B cell (primary cell): Measurements from ENCODE around the gene KDM3B. TPM values are rescaled to one million over a fixed set of nuclear protein-coding genes. Genes with fewer than 3 reads are reported as not detected.

ENCODE experiments used
- ATAC-seq: fragments of 200-7000 bp; cut with Tn5 transposase; one replicate; pipeline ENCODE4 v1.10.0; 2021; ENCODE audit warnings: low read depth, mild to moderate bottlenecking, moderate number of reproducible peaks, moderate library complexity
- CTCF ChIA-PET: fragments of 350-600 bp; sonication (Branson Sonifier 250); formaldehyde crosslinking; loops from one replicate; lab custom pipeline; 2021; ENCODE audit warnings: antibody characterized with exemption, inconsistent platforms; lab: Charles Lee
- POLR2A ChIA-PET: fragments of 350-600 bp; sonication (Branson Sonifier 250); formaldehyde crosslinking; loops from one replicate; lab custom pipeline; 2021; ENCODE audit warnings: antibody characterized with exemption; lab: Charles Lee
- DNase-seq: peaks from one replicate; pipeline ENCODE4 v3.0.0; 2013
- H2AFZ ChIP-seq: 2 replicates; pipeline ENCODE4 v1.6.1; 2012; ENCODE audit warnings: mild to moderate bottlenecking, low read depth, low read length; ENCODE audit not compliant: insufficient read depth, poor library complexity, severe bottlenecking
- H3K27ac ChIP-seq, 2 donors: 1 replicate in 1 of 2; 2 replicates in 1 of 2; pipeline ENCODE4 v1.5.1; 2012 to 2013; ENCODE audit warnings: low read length in 2 of 2, mild to moderate bottlenecking in 2 of 2, moderate library complexity in 1 of 2
- H3K27me3 ChIP-seq, 4 experiments: fragments of 200-600 bp in 1 of 4; sonication (generic) in 1 of 4; replicated peaks in 1 of 4; 1 replicate in 2 of 4; 2 replicates in 2 of 4; pipeline versions ENCODE4 v1.6.1 to v1.7.0; 2013 to 2016; ENCODE audit warnings: low read length in 3 of 4, mild to moderate bottlenecking in 2 of 4, mixed read lengths in 1 of 4, moderate library complexity in 1 of 4; ENCODE audit not compliant: insufficient read depth in 4 of 4, control insufficient read depth in 3 of 4; ENCODE audit errors: control extremely low read depth in 1 of 4
- H3K36me3 ChIP-seq, 2 experiments: replicated peaks in 1 of 2; 1 replicate in 1 of 2; 2 replicates in 1 of 2; pipeline versions ENCODE4 v1.6.1 to v1.7.1; 2013; ENCODE audit warnings: low read length in 1 of 2; ENCODE audit not compliant: insufficient read depth in 2 of 2, control insufficient read depth in 1 of 2; ENCODE audit errors: control extremely low read depth in 1 of 2, extremely low read depth in 1 of 2
- H3K4me1 ChIP-seq, 2 donors: fragments of 200-600 bp in 1 of 2; sonication (generic) in 1 of 2; 1 replicate in 1 of 2; 2 replicates in 1 of 2; pipeline versions ENCODE4 v1.5.1 to v1.6.1; 2013 to 2017; ENCODE audit warnings: low read length in 2 of 2; ENCODE audit not compliant: control insufficient read depth in 2 of 2, insufficient read depth in 2 of 2
- H3K4me2 ChIP-seq: replicated peaks from 2 replicates; pipeline ENCODE3; 2012; ENCODE audit warnings: mild to moderate bottlenecking, low read depth, low read length; ENCODE audit not compliant: poor library complexity, severe bottlenecking
- H3K4me3 ChIP-seq, 5 experiments: fragments of 200-600 bp in 1 of 5; sonication (generic) in 1 of 5; 1 replicate in 3 of 5; 2 replicates in 2 of 5; pipeline versions ENCODE4 v1.5.1 to v1.7.0; 2011 to 2016; ENCODE audit warnings: low read length in 4 of 5, mild to moderate bottlenecking in 4 of 5, low read depth in 2 of 5, control low read depth in 1 of 5, moderate library complexity in 1 of 5; ENCODE audit not compliant: insufficient read depth in 1 of 5; ENCODE audit errors: control extremely low read depth in 1 of 5, extremely low read depth in 1 of 5
- H3K79me2 ChIP-seq: fragments of 200-600 bp; sonication (generic); one replicate; pipeline ENCODE4 v1.6.0; 2016; ENCODE audit warnings: low read length; ENCODE audit not compliant: control insufficient read depth, insufficient read depth
- H3K9ac ChIP-seq: fragments of 200-600 bp; sonication (generic); 2 replicates; pipeline ENCODE4 v1.6.1; 2017; ENCODE audit warnings: mild to moderate bottlenecking, low read length, moderate library complexity
- H3K9me3 ChIP-seq, 3 donors: one replicate each; pipeline versions ENCODE4 v1.6.1 to v1.7.1; 2013; ENCODE audit warnings: low read length in 2 of 3; ENCODE audit not compliant: control insufficient read depth in 2 of 3, insufficient read depth in 1 of 3; ENCODE audit errors: control extremely low read depth in 1 of 3
- H4K20me1 ChIP-seq: 2 replicates; pipeline ENCODE4 v1.6.0; 2012; ENCODE audit warnings: mild to moderate bottlenecking, low read length; ENCODE audit not compliant: insufficient read depth, control insufficient read depth, poor library complexity, severe bottlenecking
- H3K27ac Mint-ChIP-seq: one replicate; pipeline ENCODE4 v1.8.0; 2021; ENCODE audit warnings: mixed read lengths
- H3K27me3 Mint-ChIP-seq: one replicate; pipeline ENCODE4 v1.8.0; 2021; ENCODE audit warnings: mixed read lengths
- H3K4me1 Mint-ChIP-seq: one replicate; pipeline ENCODE4 v1.8.0; 2021; ENCODE audit warnings: mixed read lengths
- H3K4me3 Mint-ChIP-seq: one replicate; pipeline ENCODE4 v1.8.0; 2021; ENCODE audit warnings: mixed read lengths
- H3K9me3 Mint-ChIP-seq: one replicate; pipeline ENCODE4 v1.8.0; 2022; ENCODE audit warnings: mixed read lengths; ENCODE audit not compliant: insufficient read depth
- EZH2 ChIP-seq: IDR thresholded peaks from 2 replicates; pipeline ENCODE4 v1.6.1; 2012; ENCODE audit warnings: borderline replicate concordance, low read depth, mild to moderate bottlenecking, moderate library complexity, low read length; ENCODE audit not compliant: insufficient read depth, poor library complexity, severe bottlenecking
- WGBS: methylation state at CpG from one replicate; pipeline ENCODE4 v1.1.5; 2013; ENCODE audit warnings: missing lambda C conversion rate; ENCODE audit not compliant: insufficient coverage; 5-methylcytosine and 5-hydroxymethylcytosine counted together
- intact Hi-C: fragments of 100-400 bp; cut with micrococcal nuclease; formaldehyde crosslinking; loops from one replicate; pipeline ENCODE4 v1.10.0; 2022
- polyA plus RNA-seq: library from polyadenylated mRNA; depleted of rRNA; stranded (reverse); fragments of >200 nt; gene quantifications from 2 replicates; pipeline ENCODE4 v1.2.3, GENCODE V29; 2012
- total RNA-seq, 2 donors: library from RNA; stranded (reverse); fragments of 120-200 nt in 1 of 2; gene quantifications; 1 replicate in 1 of 2; 2 replicates in 1 of 2; pipeline versions ENCODE4 v1.2.3 to v1.2.4, GENCODE V29; 2013 to 2022
- TF ChIP-seq, protein P1 (sequence below): fragments of 200-600 bp; IDR thresholded peaks from one replicate; pipeline ENCODE4 v1.8.0; 2022; ENCODE audit warnings: antibody characterized with exemption, mild to moderate bottlenecking

Gene KDM3B
- total and polyA plus RNA-seq, 2 donors (not counting 1 experiment from before 2014, with no cell fraction given): 41.8 to 99.9 TPM

GRCh38 chr5:138344887-138345622, 7.4 kb upstream of the KDM3B start:
- Mint-ChIP-seq H3K9me3 (no peaks in the 10 kb centered on the region), H3K4me1 (peaks cover 15% of the 10 kb centered on the region), H3K27ac (no peak overlapping the region), H3K4me3 (no peak overlapping the region), H3K27me3 (no peaks in the 10 kb centered on the region)
- TF ChIP-seq EZH2: no peak
- TF ChIP-seq, protein P1, sequence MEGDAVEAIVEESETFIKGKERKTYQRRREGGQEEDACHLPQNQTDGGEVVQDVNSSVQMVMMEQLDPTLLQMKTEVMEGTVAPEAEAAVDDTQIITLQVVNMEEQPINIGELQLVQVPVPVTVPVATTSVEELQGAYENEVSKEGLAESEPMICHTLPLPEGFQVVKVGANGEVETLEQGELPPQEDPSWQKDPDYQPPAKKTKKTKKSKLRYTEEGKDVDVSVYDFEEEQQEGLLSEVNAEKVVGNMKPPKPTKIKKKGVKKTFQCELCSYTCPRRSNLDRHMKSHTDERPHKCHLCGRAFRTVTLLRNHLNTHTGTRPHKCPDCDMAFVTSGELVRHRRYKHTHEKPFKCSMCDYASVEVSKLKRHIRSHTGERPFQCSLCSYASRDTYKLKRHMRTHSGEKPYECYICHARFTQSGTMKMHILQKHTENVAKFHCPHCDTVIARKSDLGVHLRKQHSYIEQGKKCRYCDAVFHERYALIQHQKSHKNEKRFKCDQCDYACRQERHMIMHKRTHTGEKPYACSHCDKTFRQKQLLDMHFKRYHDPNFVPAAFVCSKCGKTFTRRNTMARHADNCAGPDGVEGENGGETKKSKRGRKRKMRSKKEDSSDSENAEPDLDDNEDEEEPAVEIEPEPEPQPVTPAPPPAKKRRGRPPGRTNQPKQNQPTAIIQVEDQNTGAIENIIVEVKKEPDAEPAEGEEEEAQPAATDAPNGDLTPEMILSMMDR: no peak
- H4K20me1 ChIP-seq: peaks cover 5% of the 10 kb centered on the region
- H2AFZ ChIP-seq: no peak overlapping the region
- H3K9ac ChIP-seq: no peak overlapping the region
- WGBS: 97% methylated on average over 32 of the region's 32 CpGs
- H3K4me3 ChIP-seq: no peak overlapping the region
- H3K4me2 ChIP-seq: no peak overlapping the region
- peaks cover 34% of the 10 kb centered on the region for H3K79me2 ChIP-seq
- POLR2A ChIA-PET: interaction anchor here (1.3 kb wide), 1 partner anchor 12 kb away, joined by 3 read pairs; no protein-coding TSS in a partner anchor
- intact Hi-C loops: no loop called here
- H3K36me3 ChIP-seq: peaks cover 12 to 61% of the 10 kb centered on the region in 2 experiments
- CTCF ChIA-PET: no interaction called here
- H3K27me3 ChIP-seq: no peaks in the 10 kb centered on the region
- no peaks in the 10 kb centered on the region for H3K9me3 ChIP-seq
- H3K4me1 ChIP-seq: peaks cover 0 to 4% of the 10 kb centered on the region in 2 donors
- DNase-seq (no peak), ATAC-seq (no peak)
- H3K27ac ChIP-seq: no peak overlapping the region

DNA sequence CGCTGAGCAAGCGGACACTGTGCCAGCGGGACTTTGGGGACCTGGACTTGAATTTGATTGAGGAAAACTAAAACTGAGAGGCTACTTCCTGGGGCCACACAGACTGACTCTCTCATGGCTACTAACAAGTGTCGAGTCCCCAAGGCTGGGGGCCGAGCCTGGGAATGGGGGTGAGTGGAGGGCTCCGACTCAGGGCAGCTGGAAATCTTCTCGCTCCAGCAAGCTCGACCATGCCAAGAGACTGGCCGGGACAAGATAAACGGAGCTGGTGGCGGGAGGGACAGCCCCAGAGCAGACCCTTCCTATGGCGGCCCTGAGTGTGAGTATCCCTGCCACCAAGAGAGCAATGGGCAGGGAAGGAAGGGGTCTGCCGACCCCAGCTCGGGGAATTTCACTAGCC, 5.6 kb upstream of the KDM3B start:
- H3K27me3 ChIP-seq: no peaks in the 10 kb centered on the region
- ChIA-PET POLR2A (interaction anchor here (1.5 kb wide), 1 partner anchor 9 kb away, joined by 3 read pairs; the partner anchor contains the start of gene FAM53C), CTCF (interaction anchor here (9.3 kb wide), 1 partner anchor 10 kb away, joined by 278 read pairs; the partner anchor contains the start of genes CDC25C and FAM53C)
- peaks cover 0 to 2% (median 0%) of the 10 kb centered on the region in 3 donors for H3K9me3 ChIP-seq
- H3K27ac Mint-ChIP-seq: no peak overlapping the region
- no peak for ATAC-seq
- peaks cover 20% of the 10 kb centered on the region for H3K79me2 ChIP-seq
- no peak for TF ChIP-seq EZH2
- TF ChIP-seq, protein P1: no peak
- H3K27ac ChIP-seq: no peak overlapping the region
- no peaks in the 10 kb centered on the region for H3K27me3 Mint-ChIP-seq
- 98% methylated on average over 14 of the region's 14 CpGs for WGBS
- H3K4me3 ChIP-seq: no peak overlapping the region
- H3K4me2 ChIP-seq: no peak overlapping the region
- DNase-seq: no peak
- H3K9me3 Mint-ChIP-seq: no peaks in the 10 kb centered on the region
- no peak overlapping the region for H3K4me3 Mint-ChIP-seq
- peaks cover 3 to 4% of the 10 kb centered on the region in 2 donors for H3K4me1 ChIP-seq
- no peaks in the 10 kb centered on the region for H4K20me1 ChIP-seq
- no peak overlapping the region for H2AFZ ChIP-seq
- intact Hi-C loops: no loop called here
- H3K4me1 Mint-ChIP-seq: peaks cover 10% of the 10 kb centered on the region
- no peak overlapping the region for H3K9ac ChIP-seq
- peaks cover 9 to 53% of the 10 kb centered on the region in 2 experiments for H3K36me3 ChIP-seq
